Thymus (tissue), 11 donors: Measurements from ENCODE around the gene COASY. TPM values are rescaled to one million over a fixed set of nuclear protein-coding genes. Genes with fewer than 3 reads are reported as not detected.
A peak's percentile ranks its signal among the peaks of the same experiment; 100 is the strongest.
"Not testable (repeated sequence)": the region's sequence is repeated elsewhere in the genome, so short reads cannot be mapped to it uniquely, and the experiment has no call there.

Source experiments
- DNase-seq, 9 donors: peaks; one replicate each; pipeline ENCODE4 v3.0.0-alpha.2; 2013; ENCODE audit warnings: low spot score in 9 of 9, low read depth in 6 of 9, missing footprints in 1 of 9
- H3K27ac ChIP-seq, 2 donors: one replicate each; pipeline ENCODE4 v1.5.1; 2013; ENCODE audit warnings: control low read depth in 1 of 2, low read depth in 1 of 2, low read length in 1 of 2, mild to moderate bottlenecking in 1 of 2, moderate library complexity in 1 of 2
- H3K27me3 ChIP-seq, 2 donors: one replicate each; pipeline ENCODE4 v1.5.1; 2013; ENCODE audit warnings: low read length in 1 of 2; ENCODE audit not compliant: control insufficient read depth in 2 of 2, insufficient read depth in 1 of 2
- H3K36me3 ChIP-seq, 2 donors: one replicate each; pipeline ENCODE4 v1.5.1; 2013; ENCODE audit warnings: low read length in 1 of 2, mild to moderate bottlenecking in 1 of 2, moderate library complexity in 1 of 2; ENCODE audit not compliant: control insufficient read depth in 2 of 2, insufficient read depth in 2 of 2
- H3K4me1 ChIP-seq, 2 donors: one replicate each; pipeline ENCODE4 v1.5.1; 2013; ENCODE audit warnings: low read length in 2 of 2; ENCODE audit not compliant: control insufficient read depth in 2 of 2, insufficient read depth in 2 of 2
- H3K4me3 ChIP-seq, 2 donors: one replicate each; pipeline ENCODE4 v1.5.1; 2013; ENCODE audit warnings: low read length in 2 of 2, control low read depth in 1 of 2, mild to moderate bottlenecking in 1 of 2
- H3K9me3 ChIP-seq, 2 donors: one replicate each; pipeline ENCODE4 v1.5.1; 2013; ENCODE audit warnings: low read length in 1 of 2, mild to moderate bottlenecking in 1 of 2; ENCODE audit not compliant: control insufficient read depth in 2 of 2, insufficient read depth in 1 of 2
- WGBS: extraction: QIAGEN DNeasy Blood & Tissue Kit; methylation state at CpG from one replicate; pipeline ENCODE4 v1.1.7; 2013; 5-methylcytosine and 5-hydroxymethylcytosine counted together
- polyA plus RNA-seq: library from polyadenylated mRNA; stranded (reverse); fragments of 200-250 nt; gene quantifications from one replicate; pipeline ENCODE4 v1.2.3, GENCODE V29; 2013
- total RNA-seq: library from RNA; stranded (reverse); fragments of 120-200 nt; gene quantifications from one replicate; pipeline ENCODE4 v1.2.4, GENCODE V29; 2013
- donor health status: healthy.

Gene COASY
- total and polyA plus RNA-seq, 2 donors, result 20.7 to 89.3 TPM

GRCh38 chr17:42537156-42537805 is 24.7 kb upstream of the COASY start:
- WGBS, result 92% methylated on average over 31 of the region's 31 CpGs
- no peak for DNase-seq

GRCh38 chr17:42537826-42538451 is 24.0 kb upstream of the COASY start:
- Histone ChIP-seq H3K9me3 (peaks cover 0 to 4% of the 10 kb centered on the region in 2 donors), H3K27ac (no peak overlapping the region), H3K36me3 (peaks cover 11 to 27% of the 10 kb centered on the region in 2 donors), H3K4me1 (peaks cover 9 to 37% of the 10 kb centered on the region in 2 donors), H3K4me3 (no peak overlapping the region), H3K27me3 (no peaks in the 10 kb centered on the region)
- WGBS, result 98% methylated on average over 5 of the region's 5 CpGs
- no peak for DNase-seq

More at GRCh38 chr17:42537156-42537805, 24.7 kb upstream of the COASY start:
- peak overlapping the region; percentile 61 to 88 for H3K4me3 ChIP-seq
- peaks cover 6 to 21% of the 10 kb centered on the region in 2 donors for H3K36me3 ChIP-seq
- H3K4me1 ChIP-seq, result peaks cover 9 to 34% of the 10 kb centered on the region in 2 donors
- peaks cover 0 to 4% of the 10 kb centered on the region in 2 donors for H3K9me3 ChIP-seq
- no peaks in the 10 kb centered on the region for H3K27me3 ChIP-seq
- H3K27ac ChIP-seq, result no peak overlapping the region

- Histone ChIP-seq H3K27me3 (no peaks in the 10 kb centered on the region), H3K9me3 (peaks cover 0 to 4% of the 10 kb centered on the region in 2 donors), H3K4me1 (peaks cover 9 to 37% of the 10 kb centered on the region in 2 donors), H3K4me3 (no peak overlapping the region), H3K36me3 (peaks cover 15 to 30% of the 10 kb centered on the region in 2 donors), H3K27ac (no peak overlapping the region)
- WGBS, result 98% methylated on average over 14 of the region's 14 CpGs
- no peak for DNase-seq
Measured at GRCh38 chr17:42538482-42538881, 23.5 kb upstream of the COASY start.

GRCh38 chr17:42540558-42540957 is 21.4 kb upstream of the COASY start:
- 97% methylated on average over 4 of the region's 4 CpGs for WGBS
- H3K9me3 ChIP-seq, H3K4me3 ChIP-seq, H3K27me3 ChIP-seq, DNase-seq: not testable (repeated sequence)
- peak overlapping the region in 1 of 2 donors; percentile 23 for H3K27ac ChIP-seq
- H3K4me1 ChIP-seq, result peaks cover 7 to 32% of the 10 kb centered on the region in 2 donors
- peaks cover 23 to 38% of the 10 kb centered on the region in 2 donors for H3K36me3 ChIP-seq

GRCh38 chr17:42541041-42541833 is 20.7 kb upstream of the COASY start:
- 87% methylated on average over 17 of the region's 17 CpGs for WGBS
- Histone ChIP-seq H3K9me3 (peaks cover 0 to 4% of the 10 kb centered on the region in 2 donors), H3K27me3 (no peaks in the 10 kb centered on the region), H3K27ac (peak overlapping the region in 1 of 2 donors; percentile 23), H3K4me1 (peaks cover 7 to 28% of the 10 kb centered on the region in 2 donors), H3K4me3 (no peak overlapping the region), H3K36me3 (peaks cover 23 to 38% of the 10 kb centered on the region in 2 donors)
- peak in 2 of 9 donors; percentile 45 to 69 for DNase-seq

GRCh38 chr17:42543190-42544079 is 18.5 kb upstream of the COASY start:
- WGBS, result 98% methylated on average over 39 of the region's 39 CpGs
- Histone ChIP-seq H3K36me3 (peaks cover 23 to 35% of the 10 kb centered on the region in 2 donors), H3K27ac (no peak overlapping the region), H3K9me3 (no peaks in the 10 kb centered on the region), H3K27me3 (peaks cover 0 to 10% of the 10 kb centered on the region in 2 donors), H3K4me1 (peaks cover 4 to 25% of the 10 kb centered on the region in 2 donors), H3K4me3 (no peak overlapping the region)
- no peak for DNase-seq

GRCh38 chr17:42544874-42545283 is 17.1 kb upstream of the COASY start:
- DNase-seq, result no peak
- peaks cover 0 to 17% of the 10 kb centered on the region in 2 donors for H3K27me3 ChIP-seq
- no peak overlapping the region for H3K4me3 ChIP-seq
- no peaks in the 10 kb centered on the region for H3K9me3 ChIP-seq
- 83% methylated on average over 8 of the region's 8 CpGs for WGBS
- peaks cover 23 to 27% of the 10 kb centered on the region in 2 donors for H3K36me3 ChIP-seq
- no peak overlapping the region for H3K27ac ChIP-seq
- H3K4me1 ChIP-seq, result peaks cover 4 to 32% of the 10 kb centered on the region in 2 donors

- Histone ChIP-seq H3K36me3 (peaks cover 21 to 26% of the 10 kb centered on the region in 2 donors), H3K4me1 (peaks cover 4 to 27% of the 10 kb centered on the region in 2 donors), H3K27me3 (peaks cover 0 to 17% of the 10 kb centered on the region in 2 donors)
- not testable (repeated sequence) for H3K27ac ChIP-seq, H3K4me3 ChIP-seq, H3K9me3 ChIP-seq, DNase-seq
- WGBS, result 96% methylated on average over 9 of the region's 9 CpGs
Measured at GRCh38 chr17:42545755-42546505, 16.0 kb upstream of the COASY start.
